ENCODE results near the gene CEACAM19.
"Not testable (repeated sequence)": the region's sequence is repeated elsewhere in the genome, so short reads cannot be mapped to it uniquely, and the experiment has no call there.

Gene CEACAM19

GRCh38 chr19:44677019-44677811 is 5.9 kb downstream of the CEACAM19 start:
- no peak for DNase-seq

DNA sequence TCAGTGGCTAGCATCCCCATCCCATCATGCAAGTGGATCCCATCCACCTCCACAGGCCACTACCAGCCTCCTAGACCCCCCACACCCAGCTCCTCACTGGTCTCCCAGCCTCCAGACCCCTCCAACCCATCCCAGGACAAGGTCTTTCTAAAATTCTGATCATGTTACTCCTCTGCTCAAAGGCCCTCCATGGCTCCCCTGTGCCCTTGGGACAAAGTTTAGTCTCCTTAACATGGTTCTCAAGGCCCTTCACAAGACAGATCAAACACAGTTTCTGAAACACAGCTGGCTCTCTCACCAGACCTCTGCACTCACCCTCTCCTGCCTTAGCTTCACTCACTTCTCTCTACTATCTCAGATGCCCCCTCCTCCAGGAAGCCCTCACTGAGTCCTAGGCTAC is 9.3 kb downstream of the CEACAM19 start:
- DNase-seq, result no peak

- DNase-seq, result no peak
These were observed 10.9 kb downstream of the CEACAM19 start for GRCh38 chr19:44681992-44682790.

GRCh38 chr19:44682807-44683206 is 11.5 kb downstream of the CEACAM19 start:
- DNase-seq, result no peak

- DNase-seq, result no peak
These were observed 12.3 kb downstream of the CEACAM19 start for GRCh38 chr19:44683434-44684210.

- not testable (repeated sequence) for DNase-seq
These were observed 13.1 kb downstream of the CEACAM19 start for GRCh38 chr19:44684396-44684795.

DNA sequence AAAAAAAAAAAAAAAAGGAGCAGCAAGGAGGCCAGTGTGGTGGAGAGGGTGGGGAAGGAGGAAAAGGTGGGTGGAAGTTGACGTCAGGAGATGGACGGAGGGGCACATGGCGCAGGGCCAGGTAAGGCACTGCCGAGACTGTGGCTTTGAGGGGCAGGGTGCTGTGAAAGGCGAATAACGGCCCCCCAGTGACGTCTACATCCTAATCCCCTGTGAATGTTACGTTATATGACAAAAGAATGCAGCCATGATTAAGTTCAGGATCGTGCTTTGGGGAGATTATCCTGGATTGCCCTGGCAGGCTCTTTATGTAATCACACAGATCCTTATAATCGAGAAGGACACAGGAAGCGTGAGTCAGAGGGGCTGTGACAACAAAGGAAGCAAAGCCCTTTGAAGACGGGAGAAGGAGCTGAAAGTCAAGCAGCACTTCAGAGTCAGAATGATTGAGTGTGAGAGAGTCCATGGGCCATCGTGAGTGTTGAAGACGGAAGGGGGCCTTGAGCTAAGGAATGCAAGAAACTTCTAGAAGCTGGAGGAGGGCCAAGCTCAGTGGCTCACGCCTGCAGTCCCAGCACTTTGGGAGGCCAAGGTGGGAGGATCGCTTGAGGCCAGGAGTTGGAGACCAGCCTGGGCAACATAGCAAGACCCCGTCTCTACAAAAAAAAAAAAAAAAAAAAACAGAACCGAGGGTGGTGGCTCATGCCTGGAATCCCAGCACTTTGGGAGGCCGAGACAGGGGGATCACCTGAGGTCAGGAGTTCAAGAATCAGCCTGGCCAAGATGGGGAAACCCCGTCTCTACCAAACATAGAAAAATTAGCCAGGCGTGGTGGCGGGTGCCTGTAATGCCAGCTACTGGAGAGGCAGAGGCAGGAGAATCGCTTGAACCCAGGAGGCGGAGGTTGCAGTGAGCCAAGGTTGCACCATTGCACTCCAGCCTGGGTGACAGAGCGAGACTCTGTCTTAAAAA is 13.9 kb downstream of the CEACAM19 start:
- no peak for DNase-seq

DNA sequence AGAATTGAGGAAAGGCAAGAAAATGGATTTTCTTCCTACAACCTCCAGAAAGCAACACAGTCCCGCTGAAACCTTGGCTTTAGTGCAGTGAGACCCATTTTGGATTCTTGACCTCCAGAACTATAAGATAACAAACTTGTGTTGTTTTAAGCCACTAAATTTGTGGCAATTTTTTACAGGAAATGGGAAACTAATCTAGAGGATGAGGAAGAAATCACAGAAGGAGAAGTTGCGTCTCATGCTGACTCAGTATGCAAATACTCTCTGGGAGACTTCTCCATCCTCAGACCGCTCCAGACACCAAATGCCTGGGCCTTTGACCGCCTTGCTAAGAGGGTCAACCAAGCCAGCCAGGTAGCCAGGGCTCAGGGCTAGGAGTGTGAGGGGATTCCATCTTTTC is 14.6 kb downstream of the CEACAM19 start:
- no peak for DNase-seq

DNA sequence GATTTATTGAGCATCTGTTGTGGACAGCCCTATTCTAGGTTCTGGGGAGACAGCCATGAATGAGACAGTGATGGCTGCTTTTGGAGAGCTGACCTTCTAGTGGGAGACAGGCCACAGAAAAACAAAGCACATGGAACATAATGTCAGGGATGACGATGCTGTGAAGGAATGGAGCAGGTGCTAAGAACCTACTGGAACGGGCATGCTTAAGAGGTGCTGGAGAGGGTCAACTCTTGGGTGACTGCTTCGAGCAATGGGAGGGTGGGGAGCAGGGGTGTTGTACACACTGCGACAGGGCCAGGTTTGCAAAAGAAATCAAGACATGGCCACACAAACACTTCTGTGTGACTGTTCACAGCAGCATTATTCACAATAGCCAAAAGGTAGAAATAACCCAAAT is 15.6 kb downstream of the CEACAM19 start:
- no peak for DNase-seq

GRCh38 chr19:44687888-44688287 is 16.6 kb downstream of the CEACAM19 start:
- no peak for DNase-seq

DNA sequence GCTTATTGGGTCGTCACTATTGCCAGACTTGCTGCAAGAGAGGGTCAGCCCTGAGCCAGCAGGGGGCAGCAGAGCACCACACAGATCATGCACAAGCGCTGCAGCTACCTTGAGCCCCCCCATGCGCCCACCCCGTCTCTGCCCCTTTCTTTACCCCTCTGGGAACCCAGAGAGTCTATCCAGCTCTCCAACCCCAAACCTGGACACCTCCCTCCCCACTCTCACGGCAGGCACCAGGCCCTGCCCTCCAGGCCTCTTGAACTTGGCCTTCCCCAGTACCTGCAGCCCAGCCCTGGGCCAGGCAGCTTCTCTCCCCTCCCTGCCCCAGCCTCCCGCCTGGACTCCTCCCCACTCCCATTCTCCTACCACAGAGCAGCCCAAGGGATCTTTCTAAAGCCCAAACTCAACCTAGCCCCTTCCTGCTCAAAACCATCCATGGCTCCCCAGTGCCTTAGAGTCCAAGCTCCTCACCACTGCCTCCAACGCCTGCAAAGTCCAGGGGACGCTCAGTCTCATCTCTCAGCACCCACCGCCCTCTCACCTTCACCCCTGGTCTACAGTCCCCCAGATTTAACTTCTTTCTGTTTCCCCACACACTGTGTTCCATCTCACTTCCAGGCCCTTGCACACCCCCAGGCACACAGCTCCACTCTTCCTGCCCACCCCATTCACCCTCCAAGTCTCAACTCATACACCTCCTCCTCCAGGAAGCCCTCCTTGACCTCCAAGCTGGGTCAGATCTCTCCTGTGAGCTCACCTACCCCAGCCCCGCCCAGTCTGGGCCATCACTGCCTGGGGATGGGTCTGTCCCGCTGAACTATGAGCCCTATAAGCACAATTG is 18.2 kb downstream of the CEACAM19 start:
- DNase-seq, result no peak

- DNase-seq, result no peak
These were observed 18.8 kb downstream of the CEACAM19 start for GRCh38 chr19:44690131-44690440.

DNA sequence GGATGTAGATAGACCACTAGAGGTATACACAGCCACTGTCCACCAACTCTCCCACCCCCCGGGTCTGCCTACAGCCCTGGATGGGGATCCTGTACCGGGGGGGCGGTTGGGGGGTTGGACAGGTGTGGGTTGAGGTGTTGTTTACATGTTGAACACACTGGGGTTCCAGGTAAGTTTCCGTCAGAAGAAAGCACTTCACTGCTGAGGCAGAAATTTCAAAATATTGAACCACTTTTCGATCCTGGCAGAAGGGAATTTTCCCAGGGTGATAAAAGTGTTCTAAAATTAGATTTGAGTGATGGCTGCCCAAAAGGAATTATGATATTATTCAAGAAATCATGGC is 21.1 kb downstream of the CEACAM19 start:
- DNase-seq, result no peak

- no peak for DNase-seq
These were observed 22.9 kb downstream of the CEACAM19 start for GRCh38 chr19:44694184-44694579.

GRCh38 chr19:44696939-44697669 is 25.8 kb downstream of the CEACAM19 start:
- no peak for DNase-seq

DNA sequence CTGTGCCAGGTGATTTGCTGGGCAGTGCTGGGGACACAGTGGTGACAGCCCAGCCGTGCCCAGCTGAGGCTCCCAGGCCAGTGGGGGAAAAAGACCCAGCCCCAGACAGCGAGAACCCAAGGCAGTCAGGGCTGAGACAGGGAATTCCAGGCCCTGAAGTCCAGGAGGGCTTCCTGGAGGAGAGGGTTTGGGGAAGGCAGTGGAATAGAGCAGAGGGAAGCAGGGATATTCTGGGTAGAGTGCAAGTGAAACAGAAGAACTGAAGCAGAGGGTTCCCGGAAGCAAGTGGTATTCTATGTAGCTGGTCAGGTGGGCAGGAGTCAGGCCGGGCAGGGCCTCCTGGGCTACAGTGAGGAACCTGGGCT is 26.4 kb downstream of the CEACAM19 start:
- DNase-seq, result no peak

DNA sequence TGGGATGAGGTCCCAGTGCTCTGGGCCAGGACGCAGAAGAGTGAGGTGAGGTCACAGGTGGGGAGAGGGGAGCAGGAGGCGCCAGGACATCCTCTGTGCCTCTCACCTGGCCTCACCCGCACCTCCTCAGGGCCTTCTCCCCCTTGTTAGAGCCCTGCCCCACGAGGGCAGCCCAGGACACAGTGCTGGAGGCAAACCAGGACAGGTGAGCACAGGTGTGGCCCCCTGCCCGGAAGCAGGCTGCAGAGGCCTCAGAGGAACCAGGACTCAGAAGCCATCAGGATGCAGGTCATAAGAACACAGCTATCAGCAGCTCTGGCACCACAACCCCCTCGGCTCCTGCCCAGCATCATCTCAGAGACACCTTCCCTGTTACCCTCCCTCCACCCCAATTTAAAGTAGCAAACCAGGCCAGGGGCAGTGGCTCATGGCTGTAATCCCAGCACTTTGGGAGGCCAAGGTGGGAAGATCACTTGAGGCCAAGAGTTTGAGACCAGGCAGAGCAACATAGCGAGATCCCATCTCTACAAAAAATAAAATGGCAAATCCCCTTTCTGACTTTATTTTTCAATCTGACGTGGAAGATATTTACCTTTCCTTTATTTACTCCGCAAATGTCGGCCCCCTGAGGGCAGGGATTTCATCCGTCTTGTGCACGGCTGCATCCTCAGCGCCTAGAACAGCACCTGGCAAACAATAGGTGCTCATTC is 27.4 kb downstream of the CEACAM19 start, which contains the start of gene CEACAM16:
Gene CEACAM16, plus strand, starts transcription at position 660 of the 710 bp plus-strand sequence. CDS start 2,306 bp downstream, outside the sequence.
- DNase-seq, result no peak

GRCh38 chr19:44700547-44700946 is 29.3 kb downstream of the CEACAM19 start:
- no peak for DNase-seq

- no peak for DNase-seq
These were observed 29.9 kb downstream of the CEACAM19 start for GRCh38 chr19:44701228-44701627.

DNA sequence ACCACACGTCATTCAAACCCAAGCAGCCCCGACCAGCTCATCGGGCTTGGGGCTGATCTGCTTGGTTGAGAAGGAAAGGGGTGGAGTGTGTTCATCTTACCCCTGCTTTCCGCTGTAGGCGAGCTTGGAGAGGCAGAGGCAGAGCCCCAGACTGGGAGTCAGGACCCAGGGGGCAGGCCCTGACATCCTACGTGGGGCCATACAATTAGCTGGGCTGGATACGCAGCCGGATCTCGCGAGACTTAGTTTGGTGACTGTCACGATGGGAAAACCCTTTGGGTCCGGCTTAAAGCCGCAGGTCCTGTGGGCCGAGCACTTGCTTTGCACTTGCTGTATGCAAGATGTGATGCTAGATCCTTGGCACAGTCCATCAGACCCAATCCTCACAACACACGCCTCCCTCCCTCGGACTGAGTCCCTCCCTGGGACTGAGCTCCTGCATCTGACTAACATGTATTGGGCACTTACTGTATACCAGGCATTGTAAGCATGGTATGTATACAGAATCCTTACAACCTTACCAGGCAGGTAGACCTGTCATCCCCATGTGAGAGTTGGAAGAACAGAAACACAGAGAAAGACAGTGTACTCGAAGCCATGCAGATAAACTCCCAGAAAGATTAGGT is 31.4 kb downstream of the CEACAM19 start:
- DNase-seq, result no peak

All from NCI-H1417 treated with DMSO at 0.1 percent for 48 hours (cell line).